ENCODE measurements around the gene SPARCL1. TPM values are rescaled to one million over a fixed set of nuclear protein-coding genes. Genes with fewer than 3 reads are reported as not detected.

Gene SPARCL1
- total and polyA plus RNA-seq, 2 of the 13 experiments (the other 11 are each of a cell fraction or from before 2014, with no cell fraction given) = 0.04 TPM; not detected in 1

DNA sequence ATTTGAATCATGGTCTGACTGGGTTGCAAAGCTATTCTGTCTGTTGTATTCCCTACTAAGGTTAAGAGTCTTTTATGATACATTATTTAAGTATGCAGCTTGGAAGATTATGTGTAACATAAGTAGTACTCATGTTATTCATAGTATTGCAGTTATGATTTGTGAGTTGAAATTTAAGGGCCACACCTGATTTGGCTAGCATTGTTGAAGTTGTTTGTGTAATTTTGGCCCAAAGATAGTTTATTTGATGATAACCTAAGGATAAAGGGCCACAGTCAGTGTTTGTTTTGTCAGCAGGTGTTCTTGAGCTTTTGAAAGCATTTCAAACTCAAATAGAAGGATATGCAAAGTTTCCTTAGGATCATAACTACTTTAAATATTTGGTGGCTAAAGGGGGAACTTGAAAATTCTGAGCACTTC is 67.9 kb downstream of the SPARCL1 start:
- intact Hi-C loops (cut with micrococcal nuclease; ENCODE audit: unreplicated experiment) = no loop called here
- no peaks in the 10 kb centered on the region for H4K20me1 ChIP-seq (ENCODE audit: insufficient read depth, low read length)
- no peaks in the 10 kb centered on the region for H3K27me3 ChIP-seq (ENCODE audit: control insufficient read depth in 1 of 2, insufficient read depth in 2 of 2, low read length in 2 of 2)
- H3K4me2 ChIP-seq (ENCODE audit: low read depth, low read length) = no peak overlapping the region
- ATAC-seq = no peak
- H3K4me3 ChIP-seq (replicated peaks in 1 of 3; ENCODE audit: insufficient read depth in 1 of 3, low read depth in 2 of 3, low read length in 3 of 3) = no peak overlapping the region
- peaks cover 4% of the 10 kb centered on the region for H3K4me1 ChIP-seq (ENCODE audit: insufficient read depth, low read length)
- peaks cover 1 to 9% of the 10 kb centered on the region in 2 experiments; a peak in 3 of 5 replicates for H3K36me3 ChIP-seq (replicated peaks in 1 of 2; ENCODE audit: control insufficient read depth in 1 of 2, insufficient read depth in 2 of 2, low read length in 2 of 2)
- no peak overlapping the region for H2AFZ ChIP-seq (ENCODE audit: low read length)
- POLR2A ChIA-PET = no interaction called here
- FAIRE-seq = no peak
- in situ Hi-C loops (cut with HindIII; ENCODE audit: extremely low pct_ligation_motif_present, low pct_unique_long_range_greater_than_20kb) = loop anchor here (10.0 to 25.0 kb wide), 2 partner anchors 86 to 324 kb away; no protein-coding TSS in a partner anchor
- BruUV-seq (replicated peaks) = no TSS peak
- CTCF ChIA-PET (ENCODE audit: low intra/inter-chr PET ratio, low total read pairs) = no interaction called here
- no peaks in the 10 kb centered on the region for H3K9me3 ChIP-seq (ENCODE audit: low read length)
- H3K79me2 ChIP-seq (ENCODE audit: insufficient read depth, low read length) = no peaks in the 10 kb centered on the region
- no peak overlapping the region for H3K9ac ChIP-seq (ENCODE audit: insufficient read depth, low read depth, low read length)
- H3K27ac ChIP-seq (ENCODE audit: extremely low read length, insufficient read depth, low read length) = no peak overlapping the region
- no peak for DNase-seq (ENCODE audit: low spot score)
- TF ChIP-seq, protein P1, sequence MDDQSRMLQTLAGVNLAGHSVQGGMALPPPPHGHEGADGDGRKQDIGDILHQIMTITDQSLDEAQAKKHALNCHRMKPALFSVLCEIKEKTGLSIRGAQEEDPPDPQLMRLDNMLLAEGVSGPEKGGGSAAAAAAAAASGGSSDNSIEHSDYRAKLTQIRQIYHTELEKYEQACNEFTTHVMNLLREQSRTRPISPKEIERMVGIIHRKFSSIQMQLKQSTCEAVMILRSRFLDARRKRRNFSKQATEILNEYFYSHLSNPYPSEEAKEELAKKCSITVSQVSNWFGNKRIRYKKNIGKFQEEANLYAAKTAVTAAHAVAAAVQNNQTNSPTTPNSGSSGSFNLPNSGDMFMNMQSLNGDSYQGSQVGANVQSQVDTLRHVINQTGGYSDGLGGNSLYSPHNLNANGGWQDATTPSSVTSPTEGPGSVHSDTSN (CRISPR knock-in tag; IDR thresholded peaks at IDR 0.05; ENCODE audit: borderline replicate concordance) = no peak
- no peak for TF ChIP-seq PCBP1 (IDR thresholded peaks at IDR 0.05; ENCODE audit: borderline replicate concordance, low read depth, low read length)
- TF ChIP-seq SIX4 (CRISPR knock-in tag; IDR thresholded peaks at IDR 0.05) = no peak
- TF ChIP-seq NFE2L1 (CRISPR knock-in tag; IDR thresholded peaks at IDR 0.05; ENCODE audit: borderline replicate concordance) = no peak
- TF ChIP-seq MTA3 (CRISPR knock-in tag; IDR thresholded peaks at IDR 0.05) = no peak
- TF ChIP-seq ZNF232 (CRISPR knock-in tag; IDR thresholded peaks at IDR 0.05; ENCODE audit: borderline replicate concordance) = no peak
- TF ChIP-seq ZNF549 (CRISPR knock-in tag; IDR thresholded peaks at IDR 0.05) = no peak
- no peak for TF ChIP-seq TGIF2 (CRISPR knock-in tag; IDR thresholded peaks at IDR 0.05)
- TF ChIP-seq ETV6 (CRISPR knock-in tag; conservative IDR thresholded peaks at IDR 0.05) = no peak
- TF ChIP-seq, protein P2, sequence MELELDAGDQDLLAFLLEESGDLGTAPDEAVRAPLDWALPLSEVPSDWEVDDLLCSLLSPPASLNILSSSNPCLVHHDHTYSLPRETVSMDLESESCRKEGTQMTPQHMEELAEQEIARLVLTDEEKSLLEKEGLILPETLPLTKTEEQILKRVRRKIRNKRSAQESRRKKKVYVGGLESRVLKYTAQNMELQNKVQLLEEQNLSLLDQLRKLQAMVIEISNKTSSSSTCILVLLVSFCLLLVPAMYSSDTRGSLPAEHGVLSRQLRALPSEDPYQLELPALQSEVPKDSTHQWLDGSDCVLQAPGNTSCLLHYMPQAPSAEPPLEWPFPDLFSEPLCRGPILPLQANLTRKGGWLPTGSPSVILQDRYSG (CRISPR knock-in tag; IDR thresholded peaks at IDR 0.05) = no peak
- no peak for TF ChIP-seq SAP130 (CRISPR knock-in tag; IDR thresholded peaks at IDR 0.05; ENCODE audit: low read depth)
- no peak for TF ChIP-seq ZNF614 (CRISPR knock-in tag; IDR thresholded peaks at IDR 0.05; ENCODE audit: borderline replicate concordance)
- TF ChIP-seq, protein P3, sequence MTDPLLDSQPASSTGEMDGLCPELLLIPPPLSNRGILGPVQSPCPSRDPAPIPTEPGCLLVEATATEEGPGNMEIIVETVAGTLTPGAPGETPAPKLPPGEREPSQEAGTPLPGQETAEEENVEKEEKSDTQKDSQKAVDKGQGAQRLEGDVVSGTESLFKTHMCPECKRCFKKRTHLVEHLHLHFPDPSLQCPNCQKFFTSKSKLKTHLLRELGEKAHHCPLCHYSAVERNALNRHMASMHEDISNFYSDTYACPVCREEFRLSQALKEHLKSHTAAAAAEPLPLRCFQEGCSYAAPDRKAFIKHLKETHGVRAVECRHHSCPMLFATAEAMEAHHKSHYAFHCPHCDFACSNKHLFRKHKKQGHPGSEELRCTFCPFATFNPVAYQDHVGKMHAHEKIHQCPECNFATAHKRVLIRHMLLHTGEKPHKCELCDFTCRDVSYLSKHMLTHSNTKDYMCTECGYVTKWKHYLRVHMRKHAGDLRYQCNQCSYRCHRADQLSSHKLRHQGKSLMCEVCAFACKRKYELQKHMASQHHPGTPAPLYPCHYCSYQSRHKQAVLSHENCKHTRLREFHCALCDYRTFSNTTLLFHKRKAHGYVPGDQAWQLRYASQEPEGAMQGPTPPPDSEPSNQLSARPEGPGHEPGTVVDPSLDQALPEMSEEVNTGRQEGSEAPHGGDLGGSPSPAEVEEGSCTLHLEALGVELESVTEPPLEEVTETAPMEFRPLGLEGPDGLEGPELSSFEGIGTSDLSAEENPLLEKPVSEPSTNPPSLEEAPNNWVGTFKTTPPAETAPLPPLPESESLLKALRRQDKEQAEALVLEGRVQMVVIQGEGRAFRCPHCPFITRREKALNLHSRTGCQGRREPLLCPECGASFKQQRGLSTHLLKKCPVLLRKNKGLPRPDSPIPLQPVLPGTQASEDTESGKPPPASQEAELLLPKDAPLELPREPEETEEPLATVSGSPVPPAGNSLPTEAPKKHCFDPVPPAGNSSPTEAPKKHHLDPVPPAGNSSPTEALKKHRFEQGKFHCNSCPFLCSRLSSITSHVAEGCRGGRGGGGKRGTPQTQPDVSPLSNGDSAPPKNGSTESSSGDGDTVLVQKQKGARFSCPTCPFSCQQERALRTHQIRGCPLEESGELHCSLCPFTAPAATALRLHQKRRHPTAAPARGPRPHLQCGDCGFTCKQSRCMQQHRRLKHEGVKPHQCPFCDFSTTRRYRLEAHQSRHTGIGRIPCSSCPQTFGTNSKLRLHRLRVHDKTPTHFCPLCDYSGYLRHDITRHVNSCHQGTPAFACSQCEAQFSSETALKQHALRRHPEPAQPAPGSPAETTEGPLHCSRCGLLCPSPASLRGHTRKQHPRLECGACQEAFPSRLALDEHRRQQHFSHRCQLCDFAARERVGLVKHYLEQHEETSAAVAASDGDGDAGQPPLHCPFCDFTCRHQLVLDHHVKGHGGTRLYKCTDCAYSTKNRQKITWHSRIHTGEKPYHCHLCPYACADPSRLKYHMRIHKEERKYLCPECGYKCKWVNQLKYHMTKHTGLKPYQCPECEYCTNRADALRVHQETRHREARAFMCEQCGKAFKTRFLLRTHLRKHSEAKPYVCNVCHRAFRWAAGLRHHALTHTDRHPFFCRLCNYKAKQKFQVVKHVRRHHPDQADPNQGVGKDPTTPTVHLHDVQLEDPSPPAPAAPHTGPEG (CRISPR knock-in tag; IDR thresholded peaks at IDR 0.05) = no peak
- no peak for TF ChIP-seq ARNTL (CRISPR knock-in tag; IDR thresholded peaks at IDR 0.05)
- TF ChIP-seq, protein P4, sequence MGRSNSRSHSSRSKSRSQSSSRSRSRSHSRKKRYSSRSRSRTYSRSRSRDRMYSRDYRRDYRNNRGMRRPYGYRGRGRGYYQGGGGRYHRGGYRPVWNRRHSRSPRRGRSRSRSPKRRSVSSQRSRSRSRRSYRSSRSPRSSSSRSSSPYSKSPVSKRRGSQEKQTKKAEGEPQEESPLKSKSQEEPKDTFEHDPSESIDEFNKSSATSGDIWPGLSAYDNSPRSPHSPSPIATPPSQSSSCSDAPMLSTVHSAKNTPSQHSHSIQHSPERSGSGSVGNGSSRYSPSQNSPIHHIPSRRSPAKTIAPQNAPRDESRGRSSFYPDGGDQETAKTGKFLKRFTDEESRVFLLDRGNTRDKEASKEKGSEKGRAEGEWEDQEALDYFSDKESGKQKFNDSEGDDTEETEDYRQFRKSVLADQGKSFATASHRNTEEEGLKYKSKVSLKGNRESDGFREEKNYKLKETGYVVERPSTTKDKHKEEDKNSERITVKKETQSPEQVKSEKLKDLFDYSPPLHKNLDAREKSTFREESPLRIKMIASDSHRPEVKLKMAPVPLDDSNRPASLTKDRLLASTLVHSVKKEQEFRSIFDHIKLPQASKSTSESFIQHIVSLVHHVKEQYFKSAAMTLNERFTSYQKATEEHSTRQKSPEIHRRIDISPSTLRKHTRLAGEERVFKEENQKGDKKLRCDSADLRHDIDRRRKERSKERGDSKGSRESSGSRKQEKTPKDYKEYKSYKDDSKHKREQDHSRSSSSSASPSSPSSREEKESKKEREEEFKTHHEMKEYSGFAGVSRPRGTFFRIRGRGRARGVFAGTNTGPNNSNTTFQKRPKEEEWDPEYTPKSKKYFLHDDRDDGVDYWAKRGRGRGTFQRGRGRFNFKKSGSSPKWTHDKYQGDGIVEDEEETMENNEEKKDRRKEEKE (IDR thresholded peaks at IDR 0.05) = no peak
